Retinal pigment epithelial cell (primary cell): ENCODE data around the gene ZNF143.

Experiments used
- DNase-seq: peaks from one replicate; pipeline ENCODE4 v3.0.0-alpha.2; 2010; ENCODE audit warnings: low read depth
- H3K4me3 ChIP-seq: 2 replicates; pipeline ENCODE4 v1.5.1; 2011; ENCODE audit warnings: mild to moderate bottlenecking, low read length, control low read depth, moderate library complexity
- TF ChIP-seq, protein P1 (sequence below): conservative IDR thresholded peaks from 2 replicates; pipeline ENCODE4 v1.5.1; 2011; ENCODE audit warnings: low read depth, low read length, control low read depth, inconsistent platforms

Gene ZNF143

DNA sequence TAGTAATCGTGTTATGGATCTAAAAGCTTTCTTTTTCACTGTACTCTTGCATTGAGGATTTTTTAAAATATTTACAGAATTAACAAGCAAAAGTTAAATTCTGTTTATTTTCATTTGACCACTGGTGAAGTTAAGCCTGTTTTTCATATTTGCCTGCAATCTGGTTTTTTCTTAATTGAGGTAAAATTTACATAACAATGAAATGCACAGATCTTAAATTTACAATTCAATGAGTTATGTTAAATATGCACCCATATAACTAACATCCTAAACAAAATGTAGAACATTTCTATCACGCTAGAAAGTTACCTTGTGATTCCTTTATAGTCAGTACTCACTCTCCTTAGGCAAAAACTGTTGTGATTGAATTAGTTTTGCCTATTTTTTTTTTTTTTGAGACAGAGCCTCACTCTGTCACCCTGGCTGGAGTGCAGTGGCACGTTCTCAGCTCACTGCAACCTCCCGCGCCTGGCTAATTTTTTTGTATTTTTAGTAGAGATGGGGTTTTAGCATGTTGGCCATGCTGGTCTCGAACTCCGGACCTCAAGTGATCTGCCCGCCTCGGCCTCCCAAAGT lies 58.1 kb downstream of the ZNF143 start:
- no peak for DNase-seq
- TF ChIP-seq, protein P1, sequence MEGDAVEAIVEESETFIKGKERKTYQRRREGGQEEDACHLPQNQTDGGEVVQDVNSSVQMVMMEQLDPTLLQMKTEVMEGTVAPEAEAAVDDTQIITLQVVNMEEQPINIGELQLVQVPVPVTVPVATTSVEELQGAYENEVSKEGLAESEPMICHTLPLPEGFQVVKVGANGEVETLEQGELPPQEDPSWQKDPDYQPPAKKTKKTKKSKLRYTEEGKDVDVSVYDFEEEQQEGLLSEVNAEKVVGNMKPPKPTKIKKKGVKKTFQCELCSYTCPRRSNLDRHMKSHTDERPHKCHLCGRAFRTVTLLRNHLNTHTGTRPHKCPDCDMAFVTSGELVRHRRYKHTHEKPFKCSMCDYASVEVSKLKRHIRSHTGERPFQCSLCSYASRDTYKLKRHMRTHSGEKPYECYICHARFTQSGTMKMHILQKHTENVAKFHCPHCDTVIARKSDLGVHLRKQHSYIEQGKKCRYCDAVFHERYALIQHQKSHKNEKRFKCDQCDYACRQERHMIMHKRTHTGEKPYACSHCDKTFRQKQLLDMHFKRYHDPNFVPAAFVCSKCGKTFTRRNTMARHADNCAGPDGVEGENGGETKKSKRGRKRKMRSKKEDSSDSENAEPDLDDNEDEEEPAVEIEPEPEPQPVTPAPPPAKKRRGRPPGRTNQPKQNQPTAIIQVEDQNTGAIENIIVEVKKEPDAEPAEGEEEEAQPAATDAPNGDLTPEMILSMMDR = no peak
- no peak overlapping the region for H3K4me3 ChIP-seq

DNA sequence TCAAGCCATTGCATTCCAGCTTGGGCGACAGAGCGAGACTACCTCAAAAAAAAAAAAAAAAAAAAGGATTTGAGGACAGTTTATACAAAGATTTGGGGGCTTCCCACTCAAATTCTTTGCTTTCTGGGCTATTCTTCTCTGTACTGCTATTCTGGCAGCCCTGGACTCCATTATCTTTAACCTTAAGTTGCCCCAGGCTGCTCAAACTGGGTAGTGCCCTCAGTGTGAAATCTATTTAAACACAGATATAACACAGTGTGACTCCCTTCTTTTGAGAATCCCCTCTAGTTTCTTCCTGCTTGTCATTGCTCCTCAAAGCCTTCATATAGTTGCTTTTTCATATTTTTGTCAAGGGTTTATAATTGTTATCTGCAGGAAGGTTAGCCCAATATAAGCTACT lies 63.2 kb downstream of the ZNF143 start:
- TF ChIP-seq, protein P1 = no peak
- DNase-seq = no peak
- no peak overlapping the region for H3K4me3 ChIP-seq

DNA sequence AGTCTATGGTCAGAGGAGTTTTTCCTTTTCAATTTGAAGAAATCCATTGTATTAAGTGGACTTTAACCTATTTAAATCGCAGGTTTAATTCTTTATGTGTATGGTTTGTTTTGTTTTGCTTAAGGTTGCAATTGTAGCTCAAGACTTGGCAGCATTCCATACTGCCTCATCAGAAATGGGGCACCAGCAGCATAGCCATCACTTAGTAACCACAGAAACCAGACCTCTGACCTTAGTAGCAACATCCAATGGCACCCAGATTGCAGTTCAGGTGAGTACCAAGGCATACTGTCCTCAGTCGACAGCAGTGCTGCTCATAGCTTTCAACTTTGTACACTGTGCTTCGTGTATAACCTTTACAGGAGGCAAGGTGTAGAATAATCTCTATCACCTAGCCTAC lies 64.3 kb downstream of the ZNF143 start:
- DNase-seq = no peak
- H3K4me3 ChIP-seq = no peak overlapping the region
- TF ChIP-seq, protein P1 = no peak

DNA sequence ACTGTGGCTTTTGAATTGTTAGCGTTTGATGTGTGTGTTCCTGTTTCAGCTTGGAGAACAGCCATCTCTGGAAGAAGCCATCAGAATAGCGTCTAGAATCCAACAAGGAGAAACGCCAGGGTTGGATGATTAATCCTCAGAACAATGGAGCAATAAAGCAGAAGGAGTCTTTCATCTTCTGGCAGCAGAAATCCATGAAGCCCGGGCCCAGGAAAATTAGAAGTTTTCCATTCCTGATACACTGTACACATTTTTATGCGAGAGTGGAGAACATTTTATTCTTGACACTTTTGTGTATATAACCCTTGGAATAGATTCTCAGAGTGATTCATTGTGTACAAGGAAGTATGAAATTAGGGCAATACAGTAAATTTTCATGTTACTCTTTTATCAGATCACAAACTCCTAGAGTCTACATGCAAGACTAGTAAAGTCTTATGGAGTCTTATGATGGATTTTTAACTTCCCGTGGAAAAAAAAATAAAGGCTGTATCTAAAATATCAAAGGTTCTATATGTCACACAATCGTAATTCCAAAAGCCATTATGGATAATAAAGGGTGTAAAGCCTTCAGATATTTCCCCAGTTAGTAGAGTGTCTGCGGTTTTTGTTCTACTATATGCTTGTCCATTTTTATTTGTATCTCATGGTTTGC lies 66.8 kb downstream of the ZNF143 start:
- no peak overlapping the region for H3K4me3 ChIP-seq
- TF ChIP-seq, protein P1 = no peak
- peak; percentile 52 for DNase-seq

DNA sequence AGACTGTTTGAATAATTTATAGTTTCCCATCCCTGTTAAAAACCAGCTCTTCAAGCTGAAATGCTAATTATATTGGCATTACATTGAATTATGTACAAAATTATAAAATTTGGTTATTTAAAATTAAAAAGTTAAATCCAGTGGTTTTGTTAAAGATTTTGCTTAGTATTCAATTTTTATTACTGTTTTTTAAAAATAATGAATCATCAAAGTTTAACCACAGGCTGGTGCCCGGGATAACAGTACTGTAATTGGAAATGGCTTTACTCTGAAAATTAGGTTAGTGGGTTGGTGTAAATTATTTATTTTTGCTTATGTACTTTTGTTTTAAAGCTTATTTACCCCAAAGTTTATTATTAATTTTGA lies 67.3 kb downstream of the ZNF143 start:
- TF ChIP-seq, protein P1 = no peak
- no peak overlapping the region for H3K4me3 ChIP-seq
- no peak for DNase-seq

DNA sequence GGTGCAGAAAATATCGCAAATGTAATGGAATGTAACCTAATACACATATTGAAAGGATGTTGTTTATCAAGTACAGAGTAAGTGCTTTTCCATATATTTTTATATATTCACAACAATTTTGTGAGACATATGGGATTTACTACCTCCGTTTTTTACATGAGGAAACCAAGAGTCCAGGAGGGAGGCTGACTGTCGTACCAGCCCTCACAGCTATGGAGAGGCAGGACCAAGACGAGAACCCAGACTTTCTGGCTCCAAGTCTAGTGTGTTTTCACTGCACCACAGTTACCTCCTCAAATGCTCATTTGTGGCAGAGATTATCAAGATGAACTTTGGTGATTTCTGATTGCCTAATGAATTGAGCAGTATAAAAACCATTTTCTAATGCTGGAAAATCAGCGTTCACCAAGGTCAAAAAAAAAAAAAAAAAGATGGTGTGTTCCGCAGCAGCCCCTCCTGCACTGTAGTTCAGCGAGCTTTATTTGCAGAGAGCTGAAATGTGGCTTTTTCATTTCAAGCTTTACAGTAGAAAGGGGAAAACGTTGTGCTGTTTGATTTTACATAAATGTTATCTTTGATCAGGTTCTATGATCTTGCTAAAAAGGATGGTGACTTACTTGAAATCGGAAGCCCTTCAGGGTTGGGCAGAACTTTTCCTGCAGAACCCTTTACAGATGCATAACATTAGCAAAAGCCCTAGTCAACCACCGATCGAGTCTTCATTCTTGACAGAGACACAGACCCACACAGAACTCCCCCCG lies 67.9 kb downstream of the ZNF143 start:
- H3K4me3 ChIP-seq = no peak overlapping the region
- no peak for DNase-seq
- TF ChIP-seq, protein P1 = no peak

DNA sequence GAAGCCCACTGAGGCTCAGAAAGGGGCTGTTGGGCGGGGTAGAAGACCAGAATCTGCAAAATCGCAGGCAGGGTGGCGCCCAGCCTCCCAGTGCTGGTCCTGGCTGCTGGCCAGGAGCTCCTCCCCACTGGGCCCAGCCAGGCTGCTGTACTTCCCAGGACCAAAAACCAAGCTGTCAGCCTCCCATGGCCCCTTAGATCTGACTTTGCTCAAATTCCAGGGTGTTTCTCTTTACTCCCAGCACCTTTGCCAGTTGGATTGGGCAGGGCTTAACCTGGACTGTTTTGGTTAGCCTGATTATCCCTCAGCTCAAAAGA lies 68.5 kb downstream of the ZNF143 start:
- TF ChIP-seq, protein P1 = no peak
- DNase-seq = no peak
- no peak overlapping the region for H3K4me3 ChIP-seq
